K562 (cell line): ENCODE measurements around the gene CSF1R. TPM values are rescaled to one million over a fixed set of nuclear protein-coding genes. Genes with fewer than 3 reads are reported as not detected.

Experiments used
- ATAC-seq: fragments of 200-7000 bp; cut with Tn5 transposase; 3 replicates; pipeline ENCODE4 v1.9.1; 2020; ENCODE audit warnings: moderate library complexity
- BruUV-seq: library from RNA; stranded (reverse); fragments of 400-500 nt; replicated peaks from 2 replicates; lab custom pipeline; 2021; lab: Mats Ljungman, UMichigan
- CTCF ChIA-PET: fragments of 300-600 bp; formaldehyde crosslinking; extraction: SDS; loops from one replicate; lab custom pipeline; 2021; ENCODE audit warnings: low intra/inter-chr PET ratio; lab: Yijun Ruan, JAX
- POLR2A ChIA-PET: fragments of 300-600, 350-650 bp; sonication (Branson Sonifier 250); formaldehyde crosslinking; extraction: SDS; loops from one replicate; lab custom pipeline; 2021; ENCODE audit warnings: antibody characterized with exemption, inconsistent platforms; lab: Yijun Ruan, JAX
- DNase-seq, 4 experiments: peaks; one replicate each; pipeline versions ENCODE4 v3.0.0 to v3.0.0-alpha.2; 2011 to 2018; ENCODE audit warnings: low spot score in 3 of 4, mixed read lengths in 3 of 4; ENCODE audit errors: extremely low read depth in 1 of 4
- FAIRE-seq: peaks from 2 replicates; lab custom pipeline; 2011; peaks lifted over from hg19 to GRCh38; lab: Jason Lieb, UNC
- H2AFZ ChIP-seq: 2 replicates; pipeline ENCODE4 v1.6.0; 2011; ENCODE audit warnings: low read depth, low read length, control low read depth, inconsistent platforms
- H3K27ac ChIP-seq: fragments of 200-600 bp; 3 replicates; pipeline ENCODE4 v1.8.0; 2011; ENCODE audit warnings: low read depth, mild to moderate bottlenecking, control low read depth, inconsistent platforms, low read length, moderate library complexity, mixed read lengths; ENCODE audit errors: extremely low read depth
- H3K27me3 ChIP-seq, 2 experiments: fragments of 300-600 bp in 1 of 2; 2 replicates in 1 of 2; 3 replicates in 1 of 2; pipeline versions ENCODE4 v1.6.0 to v1.8.0; 2011; ENCODE audit warnings: inconsistent platforms in 2 of 2, low read length in 2 of 2, mild to moderate bottlenecking in 1 of 2, mixed read lengths in 1 of 2, moderate library complexity in 1 of 2; ENCODE audit not compliant: control insufficient read depth in 2 of 2, insufficient read depth in 2 of 2
- H3K36me3 ChIP-seq: fragments of 300-600 bp; 3 replicates; pipeline ENCODE4 v1.8.0; 2011; ENCODE audit warnings: mild to moderate bottlenecking, low read length, inconsistent platforms; ENCODE audit not compliant: control insufficient read depth, insufficient read depth
- H3K4me1 ChIP-seq, 2 experiments: fragments of 200-600 bp in 1 of 2; replicated peaks in 1 of 2; 2 replicates in 1 of 2; 3 replicates in 1 of 2; pipeline versions ENCODE4 v1.5.1 to v1.8.0; 2011; ENCODE audit warnings: inconsistent platforms in 2 of 2, low read length in 2 of 2, mild to moderate bottlenecking in 1 of 2, mixed read lengths in 1 of 2, moderate library complexity in 1 of 2; ENCODE audit not compliant: control insufficient read depth in 2 of 2, insufficient read depth in 2 of 2
- H3K4me2 ChIP-seq: 2 replicates; pipeline ENCODE4 v1.6.1; 2011; ENCODE audit warnings: low read length, control low read depth, inconsistent platforms, mixed read lengths; ENCODE audit not compliant: insufficient read depth
- H3K4me3 ChIP-seq: fragments of 200-600 bp; sonication (generic), shearing (Covaris generic); 2 replicates; pipeline ENCODE4 v1.5.1; 2016; ENCODE audit warnings: control low read depth, inconsistent platforms
- H3K79me2 ChIP-seq: fragments of 200-600 bp; 3 replicates; pipeline ENCODE4 v1.8.0; 2011; ENCODE audit warnings: low read length, inconsistent platforms; ENCODE audit not compliant: control insufficient read depth, insufficient read depth
- H3K9ac ChIP-seq, 2 experiments: 2 replicates each; pipeline versions ENCODE4 v1.6.0 to v1.6.1; 2011; ENCODE audit warnings: low read depth in 2 of 2, low read length in 2 of 2, control low read depth in 1 of 2, inconsistent platforms in 1 of 2, mild to moderate bottlenecking in 1 of 2, mixed read lengths in 1 of 2; ENCODE audit not compliant: insufficient read depth in 1 of 2
- H3K9me1 ChIP-seq: one replicate; pipeline ENCODE4 v1.6.0; 2011; ENCODE audit warnings: inconsistent platforms, mild to moderate bottlenecking, low read length, moderate library complexity; ENCODE audit not compliant: control insufficient read depth, insufficient read depth
- H3K9me3 ChIP-seq: replicated peaks from 2 replicates; pipeline ENCODE4 v1.5.1; 2011; ENCODE audit warnings: low read depth, low read length, inconsistent platforms; ENCODE audit not compliant: control insufficient read depth, insufficient read depth
- H4K20me1 ChIP-seq: replicated peaks from 2 replicates; pipeline ENCODE4 v1.6.1; 2011; ENCODE audit warnings: low read length, inconsistent platforms, mixed read lengths; ENCODE audit not compliant: control insufficient read depth, insufficient read depth
- ATF4 ChIP-seq: fragments of 450-650 bp; formaldehyde crosslinking; IDR thresholded peaks from 2 replicates; pipeline ENCODE4 v1.4.0; 2022; ENCODE audit warnings: mild to moderate bottlenecking, moderate library complexity
- CAMTA2 ChIP-seq: fragments of 250-450 bp; sonication (Bioruptor Pico); conservative IDR thresholded peaks from 2 replicates; pipeline ENCODE4 v1.5.1; 2022
- CTCF ChIP-seq, 3 experiments: IDR thresholded peaks in 2 of 3; conservative IDR thresholded peaks in 1 of 3; 2 replicates each; pipeline ENCODE4 v1.5.1; 2011 to 2012; ENCODE audit warnings: low read length in 3 of 3, mild to moderate bottlenecking in 3 of 3, control low read depth in 2 of 3, improper control_type of control experiment in 1 of 3, inconsistent platforms in 1 of 3, low read depth in 1 of 3, mixed read lengths in 1 of 3, moderate library complexity in 1 of 3; ENCODE audit not compliant: insufficient read depth in 2 of 3
- FOXK1 ChIP-seq: sonication (generic); formaldehyde crosslinking; IDR thresholded peaks from 2 replicates; pipeline ENCODE4 v1.8.0; 2022; ENCODE audit warnings: missing genetic modification reagents, mild to moderate bottlenecking, borderline replicate concordance
- HES1 ChIP-seq: fragments of 450-650 bp; IDR thresholded peaks from 2 replicates; pipeline ENCODE4 v1.6.1; 2016; ENCODE audit warnings: low read depth, mild to moderate bottlenecking, moderate library complexity
- RAD51 ChIP-seq: fragments of 450-650 bp; IDR thresholded peaks from 2 replicates; pipeline ENCODE4 v1.7.1; 2016; ENCODE audit warnings: low read depth, mild to moderate bottlenecking, borderline replicate concordance
- RREB1 ChIP-seq: fragments of 250-450 bp; sonication (Bioruptor Pico); IDR thresholded peaks from 2 replicates; pipeline ENCODE4 v1.4.0; 2020
- TARDBP ChIP-seq: fragments of 450-650 bp; IDR thresholded peaks from 2 replicates; pipeline ENCODE4 v1.6.1; 2016
- ZNF740 ChIP-seq, 3 experiments: fragments of 200-800 bp in 1 of 3; sonication (Bioruptor generic) in 1 of 3; sonication (generic) in 1 of 3; formaldehyde crosslinking in 1 of 3; IDR thresholded peaks; 2 replicates each; pipeline versions ENCODE4 v1.6.1 to v1.8.0; 2016 to 2022; ENCODE audit warnings: mild to moderate bottlenecking in 2 of 3, missing compliant biosample characterization in 2 of 3, missing genetic modification characterization in 2 of 3, missing genetic modification reagents in 1 of 3
- WGBS: fragments of 100-300 bp; shearing (Covaris generic); methylation state at CpG from one replicate; pipeline ENCODE4 v1.1.6; 2016; ENCODE audit warnings: low coverage, mixed read lengths; ENCODE audit not compliant: insufficient coverage; ENCODE audit errors: missing lambda C conversion rate; 5-methylcytosine and 5-hydroxymethylcytosine counted together
- in situ Hi-C: fragments of 300-500 bp; cut with MboI; formaldehyde crosslinking; loops from 4 replicates; pipeline ENCODE4 v1.15.0; 2018; ENCODE audit warnings: inconsistent platforms, mixed read lengths
- intact Hi-C: fragments of 100-400 bp; cut with micrococcal nuclease; formaldehyde crosslinking; loops from 2 replicates; pipeline ENCODE4 v1.14.2; 2022
- polyA plus RNA-seq, 8 experiments: library from polyadenylated mRNA; depleted of rRNA in 4 of 8; stranded (reverse) in 5 of 8; unstranded in 3 of 8; fragments of >200 nt; fragmentation: Nextera tagmentation in 2 of 8; fragmentation: Illumina TruSeq in 1 of 8; extraction: Ambion mirVana in 2 of 8; extraction: Trizol in 1 of 8; gene quantifications; 2 replicates each; pipeline versions ENCODE4 v1.2.1 to v1.2.3, GENCODE V29; 2011 to 2014; ENCODE audit warnings: inconsistent platforms in 1 of 8, missing spikeins in 1 of 8
- total RNA-seq, 7 experiments: library from RNA; depleted of rRNA in 6 of 7; stranded (reverse); fragments of >200 nt in 6 of 7; fragmentation: Illumina TruSeq in 2 of 7; extraction: Trizol in 2 of 7; gene quantifications; 2 replicates each; pipeline versions ENCODE4 v1.2.1 to v1.2.3, GENCODE V29; 2011 to 2021; ENCODE audit warnings: low replicate concordance in 1 of 7

Gene CSF1R
- total and polyA plus RNA-seq, 9 of the 15 experiments (the other 6 are each of a cell fraction or from before 2014, with no cell fraction given): 0.03 to 0.64 (median 0.20) TPM; not detected in 6

GRCh38 chr5:150129813-150130492 lies 43.6 kb upstream of the CSF1R start:
- CTCF ChIA-PET: interaction anchor here (0.5 to 2.7 kb wide), 6 partner anchors 11 to 220 kb away, joined by 3 to 36 read pairs (median 6); no protein-coding TSS in a partner anchor
- ATAC-seq: peak; percentile 93
- TF ChIP-seq FOXK1 (CRISPR knock-in tag) (no peak), CAMTA2 (no peak), RAD51 (no peak), ZNF740 (CRISPR knock-in tag; IDR thresholded peaks at IDR 0.05) (no peak), ZNF740 (tag; IDR thresholded peaks at IDR 0.05) (no peak), RREB1 (no peak), HES1 (no peak), CTCF (IDR thresholded peaks at IDR 0.05 in 2 of 3, conservative IDR thresholded peaks at IDR 0.05 in 1 of 3; ENCODE audit: insufficient read depth in 2 of 3, low read depth in 1 of 3, low read length in 3 of 3) (peak; percentile 87 to 98 (median 97)), ATF4 (CRISPR knock-in tag) (no peak), TARDBP (no peak)

More at GRCh38 chr5:150129813-150130492, 43.6 kb upstream of the CSF1R start:
- intact Hi-C loops: loop anchor here (1.0 to 10.0 kb wide), 4 partner anchors 31 to 295 kb away; no protein-coding TSS in a partner anchor
- Histone ChIP-seq H3K4me2 (peak overlapping the region; percentile 81), H3K9ac (peak overlapping the region; percentile 47 to 81; a peak in 2 of 4 replicates), H3K4me1 (peaks cover 8 to 11% of the 10 kb centered on the region in 2 experiments; a peak in 4 of 5 replicates), H3K27me3 (peaks cover 5 to 20% of the 10 kb centered on the region in 2 experiments; a peak in 4 of 5 replicates), H3K79me2 (no peaks in the 10 kb centered on the region), H3K4me3 (peak overlapping the region; percentile 14; the same call in 1 of the 2 replicates), H4K20me1 (peaks cover 3% of the 10 kb centered on the region; the same call in 1 of the 2 replicates), H3K27ac (no peak overlapping the region), H2AFZ (peak overlapping the region; percentile 98), H3K9me1 (no peaks in the 10 kb centered on the region), H3K9me3 (no peaks in the 10 kb centered on the region), H3K36me3 (no peaks in the 10 kb centered on the region)
- FAIRE-seq: peak; percentile 92
- WGBS: 11% methylated on average over 23 of the region's 25 CpGs
- in situ Hi-C loops: loop anchor here (5.0 kb wide), 1 partner anchor 92 kb away; no protein-coding TSS in a partner anchor
- peak; percentile 82 to 91 (median 89) for DNase-seq
- POLR2A ChIA-PET: no interaction called here
- no TSS peak for BruUV-seq
